Measurements from ENCODE around the gene CSHL1. TPM values are rescaled to one million over a fixed set of nuclear protein-coding genes. Genes with fewer than 3 reads are reported as not detected.

The CSHL1 gene
- total RNA-seq, 1 donor from 2014 or later, result not detected

DNA sequence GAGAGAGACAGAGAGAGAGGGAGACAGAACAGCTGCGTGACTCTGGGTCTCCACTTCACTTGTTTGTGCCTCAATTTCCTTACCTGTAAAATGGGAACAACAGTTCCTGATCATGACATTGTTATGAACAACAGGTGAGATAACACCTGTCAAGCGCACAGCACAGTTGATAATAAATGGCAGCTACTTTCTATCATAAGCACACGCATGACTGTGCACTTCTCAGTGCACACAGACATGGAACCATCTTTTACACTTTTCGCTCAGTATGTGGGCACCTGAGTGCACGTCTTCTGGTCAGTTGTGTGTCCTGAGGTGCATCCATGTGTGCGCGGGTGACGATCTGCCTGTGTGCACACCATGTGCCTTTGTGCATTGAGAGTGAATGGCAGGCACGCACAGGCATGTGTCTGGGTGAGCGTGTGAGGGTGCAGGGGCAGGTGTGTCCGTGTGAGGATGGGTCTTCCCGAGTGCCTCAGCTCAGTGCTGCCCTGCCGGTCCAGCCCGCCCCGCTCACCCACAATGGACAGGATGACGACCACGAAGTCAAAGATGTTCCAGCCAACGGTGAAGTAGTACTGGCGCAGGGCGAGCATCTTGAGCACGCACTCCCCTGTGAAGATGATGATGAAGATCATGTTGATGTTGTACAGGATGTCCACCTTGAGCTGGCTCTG lies 31.4 kb upstream of the CSHL1 start:
- intact Hi-C loops (cut with DNase I), result no loop called here
- no peak for ATAC-seq
- peak; percentile 55 for DNase-seq (ENCODE audit: missing footprints)

DNA sequence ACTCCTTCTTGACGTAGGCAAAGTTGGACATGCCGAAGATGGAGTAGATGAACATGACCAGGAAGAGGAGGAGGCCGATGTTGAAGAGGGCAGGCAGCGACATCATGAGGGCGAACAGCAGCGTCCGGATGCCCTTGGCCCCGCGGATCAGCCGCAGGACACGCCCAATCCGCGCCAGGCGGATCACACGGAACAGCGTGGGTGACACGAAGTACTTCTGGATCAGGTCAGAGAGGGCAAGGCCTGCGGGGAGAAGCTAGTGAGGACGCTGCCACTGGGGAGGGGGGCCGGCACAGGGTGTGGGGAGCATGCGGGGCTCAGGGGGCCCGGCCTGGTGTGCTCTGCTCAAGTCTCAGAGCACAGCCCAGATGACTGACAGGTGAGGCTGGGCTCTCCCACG lies 30.7 kb upstream of the CSHL1 start:
- intact Hi-C loops (cut with DNase I), result no loop called here
- DNase-seq (ENCODE audit: missing footprints) (peak; percentile 41), ATAC-seq (no peak)

DNA sequence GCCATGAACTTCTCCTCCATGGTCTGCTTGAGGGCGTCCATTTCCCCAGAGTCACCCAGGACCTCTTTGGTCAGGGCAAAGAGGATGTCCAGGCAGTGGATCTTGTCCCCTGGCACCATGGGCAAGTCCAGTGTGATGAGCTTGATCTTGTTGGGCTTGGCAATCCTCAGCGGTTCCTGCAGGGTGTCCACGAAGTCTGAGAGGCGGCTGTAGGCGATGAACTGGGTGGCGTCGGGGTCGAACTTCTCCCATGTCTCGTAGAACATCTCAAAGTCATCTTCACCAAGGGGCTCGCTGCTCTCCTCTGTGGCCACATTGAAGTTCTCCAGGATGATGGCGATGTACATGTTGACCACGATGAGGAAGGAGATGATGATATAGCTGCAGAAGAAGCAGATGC lies 30.1 kb upstream of the CSHL1 start:
- ATAC-seq (no peak), DNase-seq (ENCODE audit: missing footprints) (peak; percentile 55)
- intact Hi-C loops (cut with DNase I), result no loop called here

- DNase-seq (ENCODE audit: missing footprints) (peak; percentile 49), ATAC-seq (no peak)
- intact Hi-C loops (cut with DNase I), result no loop called here
Observed at GRCh38 chr17:63940584-63940983, 29.5 kb upstream of the CSHL1 start.

DNA sequence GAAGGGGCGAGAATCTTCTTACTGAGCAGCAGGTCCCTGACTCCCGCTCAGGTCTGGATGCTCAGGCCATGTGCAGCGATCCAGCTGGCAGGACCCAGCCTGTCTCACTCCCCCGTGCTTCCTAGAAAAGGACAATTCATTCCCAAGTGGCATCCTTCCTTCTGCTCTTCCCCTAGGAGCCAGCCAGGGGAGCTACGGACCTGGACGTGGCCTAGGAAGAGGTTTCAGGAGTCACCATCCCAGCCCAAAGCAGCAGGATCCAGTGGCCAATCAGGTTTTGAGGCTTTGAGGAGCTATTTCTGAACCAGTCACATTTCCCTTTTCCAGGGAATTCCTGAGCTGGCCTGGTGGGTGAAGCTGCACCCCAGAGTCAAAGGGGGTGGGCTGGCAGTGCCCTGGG lies 28.8 kb upstream of the CSHL1 start:
- intact Hi-C loops (cut with DNase I), result no loop called here
- peak; percentile 9 for DNase-seq (ENCODE audit: missing footprints)
- ATAC-seq, result no peak

GRCh38 chr17:63939401-63939800 lies 28.3 kb upstream of the CSHL1 start:
- intact Hi-C loops (cut with DNase I), result no loop called here
- ATAC-seq, result no peak
- DNase-seq (ENCODE audit: missing footprints), result peak; percentile 9

DNA sequence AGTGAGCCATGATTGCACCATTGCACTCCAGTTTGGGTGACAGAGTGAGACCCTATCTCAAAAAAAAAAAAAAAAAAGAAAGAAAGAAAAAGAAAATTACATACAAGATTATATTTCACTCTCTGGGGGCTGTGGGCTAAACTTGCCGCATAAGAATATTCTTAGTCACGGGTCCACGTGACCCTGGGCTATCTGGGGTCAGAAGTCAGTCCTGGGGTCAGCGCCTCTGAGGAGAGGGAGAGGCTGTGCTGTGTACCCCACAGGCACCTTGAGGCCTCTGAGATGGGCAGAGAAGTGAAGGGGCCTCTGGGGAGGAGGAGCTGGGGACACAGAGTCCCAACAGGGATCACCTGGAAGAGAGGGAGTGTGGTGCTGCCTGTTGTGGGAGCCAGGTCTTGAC lies 26.9 kb upstream of the CSHL1 start:
- no peak for DNase-seq (ENCODE audit: missing footprints)
- intact Hi-C loops (cut with DNase I), result no loop called here
- ATAC-seq, result no peak

DNA sequence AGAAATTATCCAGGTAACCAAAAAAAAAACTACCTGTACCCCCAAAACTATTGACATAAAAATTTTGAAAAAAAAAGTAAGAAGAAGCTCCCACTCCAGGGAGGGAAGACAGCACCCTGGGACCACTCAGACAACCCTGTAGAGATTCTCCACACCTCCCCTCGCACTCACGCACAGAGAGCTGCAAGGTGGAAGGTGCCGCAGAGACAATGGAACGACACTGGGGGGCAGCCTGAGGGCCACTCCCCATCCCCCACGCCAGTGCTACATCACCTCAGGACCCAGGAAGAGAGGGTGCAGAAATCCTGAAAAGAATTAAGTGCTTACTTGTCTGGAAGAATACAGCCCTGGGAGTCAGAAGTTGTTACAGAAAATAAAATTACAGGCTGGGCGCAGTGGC lies 26.3 kb upstream of the CSHL1 start:
- DNase-seq (ENCODE audit: missing footprints), result no peak

GRCh38 chr17:63934183-63935112 lies 23.4 kb upstream of the CSHL1 start:
- ATAC-seq (no peak), DNase-seq (ENCODE audit: missing footprints) (peak; percentile 56)
- intact Hi-C loops (cut with DNase I), result loop anchor here (5.0 kb wide), 1 partner anchor 58 kb away; no protein-coding TSS in a partner anchor

More for the DNA sequence above, 26.3 kb upstream of the CSHL1 start:
- ATAC-seq, result no peak
- intact Hi-C loops (cut with DNase I), result no loop called here

DNA sequence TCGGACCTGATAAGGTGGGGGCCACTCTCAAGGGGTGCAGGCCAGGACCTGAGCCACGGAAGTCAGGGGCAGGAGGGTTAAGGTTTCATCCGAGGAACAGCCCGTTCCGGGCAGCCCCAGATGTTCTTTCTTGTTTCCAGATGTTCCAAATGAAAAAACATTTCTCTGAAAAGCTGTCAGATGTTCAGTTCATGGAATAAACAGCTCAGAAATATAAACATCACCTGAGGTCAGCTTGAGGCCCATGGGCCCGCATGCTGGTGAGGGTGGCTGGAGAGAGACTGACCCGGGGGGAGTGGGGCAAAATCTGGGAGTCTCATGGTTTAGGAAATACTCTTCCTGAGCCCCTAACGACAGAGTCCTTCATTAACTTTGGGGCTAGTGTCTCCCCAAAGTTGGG lies 22.5 kb upstream of the CSHL1 start:
- ATAC-seq (no peak), DNase-seq (ENCODE audit: missing footprints) (peak; percentile 15)
- intact Hi-C loops (cut with DNase I), result loop anchor here (5.0 kb wide), 1 partner anchor 59 kb away; no protein-coding TSS in a partner anchor

GRCh38 chr17:63932721-63933120 lies 21.7 kb upstream of the CSHL1 start:
- ATAC-seq, result no peak

DNA sequence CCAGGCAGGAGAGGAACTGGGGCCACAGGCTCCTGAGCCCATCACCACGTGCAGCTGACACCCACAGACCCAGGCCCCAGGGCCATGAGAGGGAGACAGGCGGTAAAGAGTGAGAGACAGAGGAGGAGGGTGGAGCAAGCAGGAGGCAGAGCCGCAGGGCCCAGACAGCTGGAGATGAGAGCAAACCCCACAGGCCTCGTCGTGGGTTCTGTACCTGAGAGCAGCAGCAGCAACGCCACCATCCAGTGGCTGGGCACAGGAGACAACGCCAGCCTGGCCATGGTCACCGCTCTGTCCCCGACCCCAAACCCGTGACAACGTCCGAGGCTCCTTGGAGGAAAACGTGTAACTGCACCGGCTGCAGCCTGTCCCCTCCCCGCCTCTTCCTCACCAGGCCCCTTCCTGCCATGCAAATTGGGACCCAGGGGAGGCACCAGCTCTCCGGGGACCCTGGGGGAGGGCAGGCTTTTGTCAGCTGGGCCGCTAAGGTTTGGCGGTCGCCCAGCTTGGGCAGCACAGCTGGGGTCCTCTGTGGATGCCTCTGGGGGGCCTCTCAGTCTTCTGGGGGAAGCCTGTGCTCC lies 21.0 kb upstream of the CSHL1 start, which contains the start of gene CD79B:
Gene CD79B, minus strand, starts transcription at position 351 of the 581 bp plus-strand sequence. Its CDS starts 70 bp downstream, at position 281.
- DNase-seq (ENCODE audit: missing footprints) (peak; percentile 56), ATAC-seq (no peak)
- intact Hi-C loops (cut with DNase I), result loop anchor here (5.0 kb wide), 1 partner anchor 60 kb away; no protein-coding TSS in a partner anchor

More at GRCh38 chr17:63932721-63933120, 21.7 kb upstream of the CSHL1 start:
- DNase-seq (ENCODE audit: missing footprints), result no peak
- intact Hi-C loops (cut with DNase I), result loop anchor here (5.0 kb wide), 1 partner anchor 60 kb away; no protein-coding TSS in a partner anchor

- intact Hi-C loops (cut with DNase I), result loop anchor here (5.0 kb wide), 1 partner anchor 61 kb away; no protein-coding TSS in a partner anchor
- DNase-seq (ENCODE audit: missing footprints) (peak; percentile 87), ATAC-seq (peak; percentile 77)
Observed at GRCh38 chr17:63930951-63931575, 20.0 kb upstream of the CSHL1 start.

GRCh38 chr17:63929860-63930766 lies 19.1 kb upstream of the CSHL1 start:
- DNase-seq (ENCODE audit: missing footprints) (peak; percentile 28), ATAC-seq (no peak)
- intact Hi-C loops (cut with DNase I), result loop anchor here (5.0 kb wide), 1 partner anchor 62 kb away; no protein-coding TSS in a partner anchor

- intact Hi-C loops (cut with DNase I), result no loop called here
- ATAC-seq (no peak), DNase-seq (ENCODE audit: missing footprints) (peak; percentile 21)
Observed at GRCh38 chr17:63928966-63929695, 18.1 kb upstream of the CSHL1 start.

DNA sequence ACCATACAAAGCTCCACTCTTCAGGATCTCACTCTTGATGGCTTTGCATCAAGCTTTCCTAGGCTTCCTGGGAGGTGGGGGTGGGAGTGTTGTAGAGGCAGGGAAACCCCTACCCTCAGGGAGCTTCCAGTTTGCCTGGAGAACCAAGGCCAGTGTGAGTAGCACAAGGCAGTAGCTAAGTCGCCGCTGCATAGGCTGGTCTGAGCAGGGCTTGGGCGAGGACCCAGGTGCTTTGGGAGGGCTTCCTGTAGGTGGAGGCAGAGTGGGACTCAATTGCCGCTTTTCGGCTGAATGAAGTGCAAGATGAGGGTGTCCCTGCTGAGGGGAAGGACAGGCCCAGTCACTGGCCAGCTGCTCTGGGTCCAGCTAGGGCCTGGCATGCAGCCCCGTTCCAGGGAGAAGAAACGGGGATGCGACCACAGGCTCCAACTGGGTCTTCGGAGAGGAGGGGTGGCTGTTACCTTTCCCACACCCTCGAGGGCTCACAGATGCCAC lies 17.2 kb upstream of the CSHL1 start:
- intact Hi-C loops (cut with DNase I), result no loop called here
- ATAC-seq (no peak), DNase-seq (ENCODE audit: missing footprints) (peak; percentile 16)
